Activated naive CD4-positive, alpha-beta T cell treated with anti-CD3 and anti-CD28 coated beads for 36 hours (primary cell): ENCODE data around the gene AVPR2. TPM values are rescaled to one million over a fixed set of nuclear protein-coding genes. Genes with fewer than 3 reads are reported as not detected.

ENCODE experiments used
- CTCF ChIA-PET: fragments of 350-600 bp; sonication (Branson Sonifier 250); formaldehyde crosslinking; loops from one replicate; lab custom pipeline; 2021; ENCODE audit warnings: antibody characterized with exemption; lab: Charles Lee
- DNase-seq: peaks from one replicate; pipeline ENCODE4 v3.0.0-alpha.2; 2020
- H3K27ac Mint-ChIP-seq: one replicate; pipeline ENCODE4 v1.8.0; 2021; ENCODE audit warnings: mild to moderate bottlenecking, mixed read lengths
- H3K27me3 Mint-ChIP-seq: one replicate; pipeline ENCODE4 v1.8.0; 2021; ENCODE audit warnings: low read depth, mixed read lengths
- H3K36me3 Mint-ChIP-seq: one replicate; pipeline ENCODE4 v1.8.0; 2021; ENCODE audit warnings: low read depth, mixed read lengths
- H3K4me1 Mint-ChIP-seq: one replicate; pipeline ENCODE4 v1.8.0; 2021; ENCODE audit warnings: low read depth, mixed read lengths
- H3K4me3 Mint-ChIP-seq: one replicate; pipeline ENCODE4 v1.8.0; 2021; ENCODE audit warnings: mild to moderate bottlenecking, moderate library complexity, mixed read lengths
- H3K9me3 Mint-ChIP-seq: one replicate; pipeline ENCODE4 v1.8.0; 2021; ENCODE audit warnings: mixed read lengths
- intact Hi-C: fragments of 100-400 bp; cut with micrococcal nuclease; formaldehyde crosslinking; loops from one replicate; pipeline ENCODE4 v1.15.1; 2023
- total RNA-seq, 2 experiments: library from RNA; stranded (reverse); gene quantifications; one replicate each; pipeline ENCODE4 v1.2.3, GENCODE V29; 2021

The AVPR2 gene
- total RNA-seq, 2 experiments from 2014 or later, result not detected

DNA sequence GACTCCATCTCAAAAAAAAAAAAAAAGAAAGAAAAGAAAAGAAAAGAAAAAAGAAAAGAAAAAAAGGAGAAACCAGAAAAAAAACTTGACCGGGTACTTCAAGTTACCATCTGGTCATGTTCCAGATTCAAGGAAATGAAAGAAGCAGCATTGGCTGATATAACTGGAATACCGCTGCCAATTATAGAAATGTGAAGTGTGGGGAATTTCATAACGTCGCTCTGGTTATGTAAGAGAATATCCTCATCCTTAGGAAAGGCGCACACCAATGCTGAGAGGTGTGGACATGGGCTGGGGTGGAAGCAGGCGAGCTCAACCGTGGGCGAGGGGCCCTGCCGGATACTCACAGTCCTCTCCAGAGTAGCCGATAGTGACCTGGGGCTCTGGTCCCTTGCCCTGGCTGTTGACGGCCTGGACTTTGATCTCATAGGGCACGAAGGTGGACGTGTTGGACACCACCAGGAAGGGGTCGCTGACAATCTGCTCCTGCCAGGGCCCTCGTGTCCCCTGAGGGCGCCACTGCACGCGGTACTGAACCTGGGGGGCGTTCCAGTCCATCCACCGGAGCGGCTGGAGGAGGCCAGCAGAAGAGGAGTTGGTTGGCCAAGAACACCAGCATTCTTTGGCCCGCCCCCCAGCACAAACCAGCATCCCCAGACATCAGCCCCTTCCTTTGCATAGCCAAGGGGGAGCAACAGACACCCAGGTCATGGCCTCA, 38.0 kb upstream of the AVPR2 start:
- CTCF ChIA-PET, result interaction anchor here (0.6 kb wide), 1 partner anchor 33 kb away, joined by 3 read pairs; no protein-coding TSS in a partner anchor
- no peaks in the 10 kb centered on the region for H3K4me1 Mint-ChIP-seq
- no peak for DNase-seq
- no peaks in the 10 kb centered on the region for H3K27me3 Mint-ChIP-seq
- intact Hi-C loops, result no loop called here
- no peak overlapping the region for H3K4me3 Mint-ChIP-seq
- H3K36me3 Mint-ChIP-seq, result no peaks in the 10 kb centered on the region
- H3K9me3 Mint-ChIP-seq, result no peaks in the 10 kb centered on the region
- no peak overlapping the region for H3K27ac Mint-ChIP-seq

DNA sequence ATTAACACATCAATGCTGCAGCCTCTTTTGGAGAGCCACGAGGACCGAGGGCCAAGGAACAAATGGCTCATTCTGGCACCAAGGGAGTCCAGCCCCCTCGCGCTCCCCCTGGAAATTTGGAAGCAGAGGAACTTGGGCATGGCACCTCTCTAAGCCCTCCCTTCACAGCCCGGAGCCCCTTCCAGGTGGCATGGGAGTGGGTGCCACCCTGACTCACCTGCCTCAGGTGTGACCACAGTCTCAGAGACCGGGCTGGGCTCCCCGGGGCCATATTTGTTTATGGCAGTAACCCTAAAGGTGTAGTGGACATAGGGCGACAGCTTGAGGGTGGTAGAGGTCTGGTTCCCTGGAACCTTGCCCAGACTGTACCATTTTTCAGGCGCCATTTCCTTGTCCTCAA, 37.3 kb upstream of the AVPR2 start:
- H3K27me3 Mint-ChIP-seq, result no peaks in the 10 kb centered on the region
- H3K4me3 Mint-ChIP-seq, result no peak overlapping the region
- no peaks in the 10 kb centered on the region for H3K36me3 Mint-ChIP-seq
- no peak overlapping the region for H3K27ac Mint-ChIP-seq
- no peaks in the 10 kb centered on the region for H3K4me1 Mint-ChIP-seq
- no peak for DNase-seq
- intact Hi-C loops, result no loop called here
- CTCF ChIA-PET, result interaction anchor here (0.6 kb wide), 1 partner anchor 34 kb away, joined by 3 read pairs; no protein-coding TSS in a partner anchor
- H3K9me3 Mint-ChIP-seq, result no peaks in the 10 kb centered on the region

DNA sequence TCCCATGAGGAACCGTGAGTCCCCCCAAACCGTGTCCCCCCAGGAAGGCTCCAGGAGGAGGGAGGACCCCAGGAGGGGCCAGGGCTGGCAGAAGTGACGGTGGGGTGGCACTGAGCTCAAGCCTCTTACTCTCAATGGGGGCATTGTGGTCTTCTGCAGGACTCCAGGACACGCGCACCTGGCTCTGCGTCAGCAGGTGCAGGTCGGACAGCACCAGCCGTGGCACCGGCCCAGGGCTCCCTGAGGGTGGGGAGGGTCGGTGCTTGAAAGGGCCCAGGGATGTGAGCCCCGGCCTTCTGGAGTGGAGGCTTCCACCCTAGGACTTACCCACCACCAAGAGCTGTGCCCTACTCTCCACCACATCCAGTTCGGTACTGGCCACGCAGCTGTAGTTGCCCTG, 36.8 kb upstream of the AVPR2 start:
- no peak overlapping the region for H3K4me3 Mint-ChIP-seq
- intact Hi-C loops, result no loop called here
- no peak for DNase-seq
- H3K4me1 Mint-ChIP-seq, result no peaks in the 10 kb centered on the region
- CTCF ChIA-PET, result interaction anchor here (0.6 kb wide), 1 partner anchor 33 kb away, joined by 3 read pairs; no protein-coding TSS in a partner anchor
- H3K36me3 Mint-ChIP-seq, result no peaks in the 10 kb centered on the region
- H3K27ac Mint-ChIP-seq, result no peak overlapping the region
- no peaks in the 10 kb centered on the region for H3K9me3 Mint-ChIP-seq
- H3K27me3 Mint-ChIP-seq, result no peaks in the 10 kb centered on the region

DNA sequence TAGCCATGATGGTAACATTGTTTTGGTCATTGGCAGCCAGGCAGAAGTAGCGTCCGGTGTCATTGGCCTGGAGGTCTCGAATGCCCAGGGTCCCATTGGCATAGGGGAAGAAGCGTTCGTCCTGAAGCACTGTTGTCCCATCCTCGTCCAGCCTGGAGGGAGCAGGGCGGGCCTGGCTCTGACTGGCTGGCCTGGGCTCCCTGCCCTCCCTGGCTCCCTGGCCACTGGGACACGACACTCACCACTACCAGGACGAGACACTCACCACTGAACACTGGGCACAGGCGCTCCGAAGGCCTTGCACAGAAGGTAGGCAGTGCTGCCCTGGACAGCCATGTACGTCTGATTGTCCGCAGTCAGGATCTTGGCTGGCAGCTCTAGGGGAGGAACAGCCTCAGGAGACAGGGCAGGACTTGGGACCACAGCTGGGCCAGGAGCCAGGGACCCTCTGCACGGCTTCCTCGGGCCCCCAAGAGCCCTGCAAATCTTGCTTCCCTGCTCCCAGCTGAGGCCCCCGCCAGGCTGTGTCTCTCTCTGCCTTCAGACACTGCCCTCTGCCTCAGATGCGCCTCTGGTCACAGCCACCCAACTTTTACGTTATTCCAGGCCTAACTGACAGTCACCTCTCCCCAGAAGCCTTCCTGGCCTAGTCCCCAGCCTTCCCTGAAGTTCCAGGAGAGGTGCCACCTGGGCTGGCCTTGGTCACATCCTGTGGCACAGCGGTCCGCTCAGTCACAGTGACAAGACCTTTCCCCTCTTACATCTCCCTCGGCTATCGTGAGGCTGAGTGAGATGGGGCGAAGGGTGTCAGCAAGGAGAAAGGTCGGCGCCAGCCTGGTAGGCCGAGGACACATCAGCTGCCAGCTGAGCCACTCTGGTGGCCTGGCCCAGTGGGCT, 35.6 kb upstream of the AVPR2 start:
- CTCF ChIA-PET, result interaction anchor here (0.5 kb wide), 1 partner anchor 76 kb away, joined by 3 read pairs; no protein-coding TSS in a partner anchor
- no peaks in the 10 kb centered on the region for H3K27me3 Mint-ChIP-seq
- H3K4me3 Mint-ChIP-seq, result no peak overlapping the region
- no peaks in the 10 kb centered on the region for H3K36me3 Mint-ChIP-seq
- H3K4me1 Mint-ChIP-seq, result no peaks in the 10 kb centered on the region
- intact Hi-C loops, result no loop called here
- H3K9me3 Mint-ChIP-seq, result no peaks in the 10 kb centered on the region
- H3K27ac Mint-ChIP-seq, result no peak overlapping the region
- no peak for DNase-seq

DNA sequence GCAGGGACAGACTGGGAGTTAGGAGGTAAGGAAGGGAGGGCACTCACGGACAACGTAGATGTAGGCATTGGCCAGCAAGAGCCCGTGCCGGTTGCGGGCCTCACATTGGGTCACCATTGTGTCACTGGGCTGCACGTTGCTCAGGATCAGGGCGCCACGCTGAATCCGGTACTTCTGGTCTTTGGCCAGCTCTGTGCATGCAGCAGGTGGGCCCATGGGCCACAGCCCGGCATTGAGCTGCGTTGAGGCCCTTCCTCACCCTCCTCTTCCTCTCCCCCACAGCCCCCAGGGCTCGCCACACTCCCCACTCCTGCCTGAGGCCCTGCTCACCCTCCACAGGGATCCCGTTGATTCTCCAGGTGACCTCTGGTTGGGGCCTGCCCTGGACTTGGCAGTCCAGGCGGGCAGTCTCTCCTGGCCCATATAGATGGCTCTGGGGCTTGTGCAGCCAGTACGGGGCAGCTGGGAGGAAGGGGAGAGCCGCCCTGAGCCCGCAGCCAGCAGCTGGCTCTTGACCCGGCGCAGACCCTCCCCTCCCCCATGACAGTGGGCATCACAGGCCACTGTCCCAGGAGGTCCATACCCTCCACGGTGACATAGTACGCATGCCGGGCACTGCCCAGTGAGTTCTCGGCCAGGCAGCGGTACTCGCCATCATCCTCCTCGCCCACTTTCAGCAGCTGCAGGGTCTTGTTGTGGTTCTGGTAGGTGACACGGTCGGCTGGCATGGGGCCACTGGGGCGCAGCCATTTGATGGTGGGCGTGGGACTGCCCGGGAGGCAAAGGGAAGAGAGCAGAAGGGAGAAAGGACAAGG, 34.8 kb upstream of the AVPR2 start:
- H3K9me3 Mint-ChIP-seq, result no peaks in the 10 kb centered on the region
- H3K4me1 Mint-ChIP-seq, result no peaks in the 10 kb centered on the region
- no peak overlapping the region for H3K4me3 Mint-ChIP-seq
- H3K36me3 Mint-ChIP-seq, result no peaks in the 10 kb centered on the region
- no peak for DNase-seq
- no peak overlapping the region for H3K27ac Mint-ChIP-seq
- intact Hi-C loops, result no loop called here
- H3K27me3 Mint-ChIP-seq, result no peaks in the 10 kb centered on the region
- CTCF ChIA-PET, result interaction anchor here (0.5 kb wide), 1 partner anchor 75 kb away, joined by 3 read pairs; no protein-coding TSS in a partner anchor

DNA sequence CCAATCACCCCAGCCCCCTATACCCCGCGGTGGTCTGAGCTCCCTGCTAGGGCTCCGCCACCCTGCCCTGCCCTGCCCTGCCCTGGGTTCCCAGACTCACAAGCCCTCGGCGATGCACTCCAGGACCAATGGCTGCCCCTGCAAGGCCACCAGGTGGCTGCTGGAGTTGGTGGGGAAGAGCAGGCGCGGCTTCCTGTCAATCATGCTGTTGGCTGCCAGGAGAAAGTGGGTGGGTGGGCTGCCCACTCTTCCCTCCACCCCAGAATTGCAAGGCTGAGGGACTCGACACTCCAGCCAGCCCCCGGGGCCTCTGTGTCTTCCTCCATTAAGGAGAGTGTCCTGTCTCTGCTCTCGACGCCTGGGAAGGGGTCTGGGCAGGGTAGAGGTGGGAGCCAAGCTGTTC, 34.2 kb upstream of the AVPR2 start:
- CTCF ChIA-PET, result no interaction called here
- intact Hi-C loops, result no loop called here
- Mint-ChIP-seq H3K4me3 (no peak overlapping the region), H3K9me3 (no peaks in the 10 kb centered on the region), H3K36me3 (no peaks in the 10 kb centered on the region), H3K27me3 (no peaks in the 10 kb centered on the region), H3K27ac (no peak overlapping the region), H3K4me1 (no peaks in the 10 kb centered on the region)
- no peak for DNase-seq

DNA sequence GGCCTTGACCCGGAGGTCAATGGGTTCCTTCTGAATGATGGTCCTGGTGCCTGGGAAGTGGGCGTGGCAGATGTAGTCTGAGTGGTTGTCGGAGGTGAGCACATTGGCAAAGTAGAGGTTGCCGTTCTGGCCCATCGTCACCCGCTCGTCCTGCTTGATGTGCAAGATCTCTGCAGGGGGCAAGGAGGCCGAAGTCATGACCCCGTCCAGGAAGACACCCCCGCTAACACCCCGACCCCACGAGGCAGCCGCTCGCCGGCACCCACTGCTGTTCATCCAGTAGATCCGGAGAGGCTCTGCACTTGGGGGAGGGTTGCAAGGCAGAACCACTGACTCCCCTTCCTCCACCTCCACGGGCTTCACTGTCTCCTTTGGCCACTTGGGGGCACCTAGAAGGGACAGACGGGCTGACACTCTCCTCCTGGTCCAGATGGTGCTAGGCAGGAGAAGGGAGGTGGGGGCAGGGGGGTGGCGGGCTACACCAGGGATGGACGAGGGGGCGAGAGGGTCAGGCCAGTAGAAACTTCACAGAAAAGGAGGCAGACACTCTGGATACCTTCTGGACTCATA, 33.6 kb upstream of the AVPR2 start:
- CTCF ChIA-PET, result no interaction called here
- Mint-ChIP-seq H3K4me3 (no peak overlapping the region), H3K4me1 (no peaks in the 10 kb centered on the region), H3K27me3 (no peaks in the 10 kb centered on the region), H3K9me3 (no peaks in the 10 kb centered on the region), H3K36me3 (no peaks in the 10 kb centered on the region), H3K27ac (no peak overlapping the region)
- intact Hi-C loops, result no loop called here
- DNase-seq, result no peak

DNA sequence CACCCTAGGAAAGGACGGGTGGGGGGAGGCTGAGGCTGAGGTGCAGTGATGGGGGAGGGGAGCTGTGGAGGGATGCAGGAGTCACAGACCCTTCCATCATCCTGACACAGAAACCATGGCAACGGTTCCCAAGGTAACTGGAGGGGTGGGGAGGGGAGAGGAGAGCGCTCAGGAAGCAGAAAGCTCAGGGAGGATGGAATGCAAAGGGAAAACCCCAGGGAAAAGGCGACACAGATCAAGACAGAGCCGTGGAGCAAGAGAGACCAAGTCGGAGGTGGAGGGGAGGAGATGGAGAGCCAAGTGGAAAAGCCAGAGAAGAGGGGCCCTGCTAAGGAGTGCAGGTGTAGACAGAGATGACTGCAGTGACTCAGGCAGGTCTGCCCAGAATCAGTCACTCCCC, 33.0 kb upstream of the AVPR2 start:
- intact Hi-C loops, result no loop called here
- DNase-seq, result no peak

DNA sequence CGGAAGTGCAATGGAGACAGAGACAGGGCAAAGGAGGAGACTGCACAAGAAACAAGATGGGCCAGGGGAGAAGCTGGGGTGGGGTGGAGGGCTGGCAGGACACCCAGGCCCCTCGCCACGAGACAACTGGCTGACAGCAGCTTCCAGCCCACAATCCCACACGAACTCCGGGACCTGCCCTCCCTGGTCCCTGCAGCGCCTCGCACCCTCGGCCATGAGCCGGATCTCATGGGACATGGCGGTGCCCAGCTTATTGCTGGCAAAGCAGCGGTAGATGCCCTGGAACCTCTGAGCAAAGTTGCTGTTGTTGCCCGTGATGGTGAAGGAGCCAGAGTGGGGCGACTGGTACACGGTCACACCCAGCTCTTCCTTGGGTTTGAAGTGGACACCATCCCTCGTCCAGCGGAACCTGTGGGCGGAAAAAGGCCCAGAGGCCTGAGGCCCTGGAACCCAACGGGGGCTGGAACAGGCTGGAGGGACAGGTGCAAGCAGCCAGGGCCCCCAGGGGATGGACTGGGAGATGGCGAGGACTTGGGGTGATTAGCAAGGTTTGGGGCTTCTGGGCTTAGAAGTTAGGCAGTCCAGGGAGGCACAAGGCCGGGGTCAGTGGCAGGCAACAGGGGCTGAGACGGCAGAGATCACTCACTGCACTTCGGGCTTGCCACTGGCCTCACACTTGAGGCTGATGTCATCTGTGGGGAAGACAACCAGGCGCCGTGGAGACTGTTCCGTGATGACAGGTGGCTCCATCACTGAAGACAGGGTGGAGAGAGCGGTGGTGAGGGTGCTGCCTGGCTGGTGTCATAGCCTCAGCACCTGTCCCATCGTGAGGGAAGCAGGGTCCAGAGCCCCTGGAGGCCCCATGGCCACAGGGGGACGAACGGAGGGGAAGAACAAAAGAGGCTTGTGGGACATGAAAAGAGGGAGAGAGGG, 32.3 kb upstream of the AVPR2 start:
- peaks cover 4% of the 10 kb centered on the region for H3K4me1 Mint-ChIP-seq
- intact Hi-C loops, result no loop called here
- CTCF ChIA-PET, result no interaction called here
- H3K27me3 Mint-ChIP-seq, result peaks cover 5% of the 10 kb centered on the region
- H3K4me3 Mint-ChIP-seq, result no peak overlapping the region
- H3K27ac Mint-ChIP-seq, result no peak overlapping the region
- no peaks in the 10 kb centered on the region for H3K36me3 Mint-ChIP-seq
- DNase-seq, result no peak
- H3K9me3 Mint-ChIP-seq, result no peaks in the 10 kb centered on the region

More for the DNA sequence above, 33.0 kb upstream of the AVPR2 start:
- peaks cover 4% of the 10 kb centered on the region for H3K4me1 Mint-ChIP-seq
- no peak overlapping the region for H3K27ac Mint-ChIP-seq
- peaks cover 4% of the 10 kb centered on the region for H3K27me3 Mint-ChIP-seq
- no peaks in the 10 kb centered on the region for H3K36me3 Mint-ChIP-seq
- H3K4me3 Mint-ChIP-seq, result no peak overlapping the region
- no peaks in the 10 kb centered on the region for H3K9me3 Mint-ChIP-seq
- CTCF ChIA-PET, result no interaction called here

DNA sequence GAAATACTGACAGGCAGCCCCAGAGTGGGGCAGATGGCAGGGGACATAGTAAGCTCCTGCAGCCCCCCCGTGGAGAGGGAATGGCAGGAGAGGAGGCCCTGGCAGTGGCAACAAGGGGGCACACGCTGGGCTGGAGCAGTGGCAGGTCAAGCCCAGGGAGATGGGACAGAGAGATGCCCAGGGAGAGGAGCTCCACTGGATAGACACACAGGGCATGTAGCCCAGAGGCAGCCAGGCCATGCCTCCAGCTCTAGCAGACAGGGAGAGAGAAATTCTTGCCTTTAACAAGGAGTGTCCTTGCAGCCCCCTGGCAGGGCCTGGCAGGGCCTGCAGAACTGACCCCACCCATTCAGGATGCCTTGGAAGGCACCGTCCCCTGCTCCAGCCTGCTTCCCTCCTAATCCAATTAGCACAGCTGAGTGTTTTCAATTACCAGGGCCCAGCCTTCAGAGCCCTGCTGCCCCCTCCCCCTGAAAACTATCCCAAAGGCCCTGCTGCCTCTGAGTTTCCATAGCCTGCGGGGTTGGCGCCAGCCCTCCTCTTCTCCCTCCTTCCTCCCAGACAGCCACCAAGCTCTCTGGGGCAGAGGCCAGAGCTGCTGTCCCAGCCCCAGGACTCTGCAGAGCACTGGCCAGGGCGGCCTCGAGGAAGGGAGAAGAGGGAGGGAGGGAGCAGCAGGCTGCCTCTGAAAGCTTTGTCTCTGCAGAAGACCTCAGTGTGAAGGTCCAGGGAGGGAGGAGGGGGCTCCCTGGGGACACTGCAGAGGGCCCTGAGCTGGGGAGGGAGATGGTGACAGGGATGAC, 31.0 kb upstream of the AVPR2 start:
- Mint-ChIP-seq H3K27me3 (peaks cover 5% of the 10 kb centered on the region), H3K9me3 (no peaks in the 10 kb centered on the region), H3K27ac (no peak overlapping the region), H3K36me3 (no peaks in the 10 kb centered on the region), H3K4me1 (peaks cover 10% of the 10 kb centered on the region), H3K4me3 (no peak overlapping the region)
- DNase-seq, result no peak
- CTCF ChIA-PET, result no interaction called here
- intact Hi-C loops, result no loop called here

DNA sequence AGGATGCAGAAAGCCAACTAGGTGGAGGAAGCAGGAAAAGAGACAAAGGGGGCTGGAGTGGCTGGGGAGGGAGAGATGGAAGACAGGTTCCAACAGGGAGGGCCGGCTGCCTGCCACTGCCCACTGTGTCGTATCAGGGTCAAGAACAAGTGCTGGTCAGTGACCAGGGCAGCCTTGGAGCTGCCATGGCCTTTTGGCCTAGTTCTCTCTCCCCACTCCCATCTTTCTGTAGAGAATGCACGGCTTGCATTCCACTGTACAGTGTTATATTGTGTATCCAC, 30.4 kb upstream of the AVPR2 start:
- Mint-ChIP-seq H3K36me3 (no peaks in the 10 kb centered on the region), H3K27ac (no peak overlapping the region), H3K9me3 (no peaks in the 10 kb centered on the region), H3K27me3 (peaks cover 5% of the 10 kb centered on the region), H3K4me3 (no peak overlapping the region), H3K4me1 (peaks cover 14% of the 10 kb centered on the region)
- intact Hi-C loops, result no loop called here
- CTCF ChIA-PET, result no interaction called here
- DNase-seq, result no peak
